DMS114 treated with DMSO at 0.1 percent for 48 hours (cell line): ENCODE data around the gene ARF3.

ENCODE experiments used
- DNase-seq: peaks from one replicate; lab custom pipeline; 2025; ENCODE audit not compliant: unreplicated experiment; lab: John Stamatoyannopoulos, UW

Gene ARF3

GRCh38 chr12:48982397-48983080 lies 25.3 kb upstream of the ARF3 start:
- DNase-seq, result no peak

- DNase-seq, result no peak
These were observed 24.5 kb upstream of the ARF3 start for GRCh38 chr12:48981757-48982157.

- DNase-seq, result no peak
These were observed 23.9 kb upstream of the ARF3 start for GRCh38 chr12:48980953-48981756.

- no peak for DNase-seq
These were observed 23.2 kb upstream of the ARF3 start for GRCh38 chr12:48980389-48980952.

- DNase-seq, result no peak
These were observed 22.5 kb upstream of the ARF3 start for GRCh38 chr12:48979602-48980388.

- DNase-seq, result no peak
These were observed 21.7 kb upstream of the ARF3 start for GRCh38 chr12:48978741-48979601.

- DNase-seq, result no peak
These were observed 21.0 kb upstream of the ARF3 start, which contains the start of gene WNT1 for GRCh38 chr12:48978291-48978740. WNT1 (plus strand) TSS chr12:48978322; CDS start chr12:48978651, 329 bp downstream.

GRCh38 chr12:48977290-48978281 lies 20.3 kb upstream of the ARF3 start:
- DNase-seq, result no peak

- no peak for DNase-seq
These were observed 16.8 kb upstream of the ARF3 start for GRCh38 chr12:48973941-48974673.

- DNase-seq, result no peak
These were observed 16.2 kb upstream of the ARF3 start for GRCh38 chr12:48973531-48973930.

- DNase-seq, result no peak
These were observed 15.7 kb upstream of the ARF3 start for GRCh38 chr12:48972952-48973483.

GRCh38 chr12:48972213-48972951 lies 15.1 kb upstream of the ARF3 start:
- DNase-seq, result no peak

GRCh38 chr12:48970702-48971334 lies 13.5 kb upstream of the ARF3 start:
- no peak for DNase-seq

GRCh38 chr12:48969833-48970701 lies 12.8 kb upstream of the ARF3 start:
- no peak for DNase-seq

GRCh38 chr12:48969160-48969771 lies 12.0 kb upstream of the ARF3 start:
- DNase-seq, result no peak

GRCh38 chr12:48968467-48968866 lies 11.2 kb upstream of the ARF3 start:
- DNase-seq, result no peak
